Measurements from ENCODE around the gene VNN1. TPM values are rescaled to one million over a fixed set of nuclear protein-coding genes. Genes with fewer than 3 reads are reported as not detected.
"Not testable (repeated sequence)": the region's sequence is repeated elsewhere in the genome, so short reads cannot be mapped to it uniquely, and the experiment has no call there.

VNN1 gene
- total RNA-seq, 1 donor from 2014 or later: not detected

DNA sequence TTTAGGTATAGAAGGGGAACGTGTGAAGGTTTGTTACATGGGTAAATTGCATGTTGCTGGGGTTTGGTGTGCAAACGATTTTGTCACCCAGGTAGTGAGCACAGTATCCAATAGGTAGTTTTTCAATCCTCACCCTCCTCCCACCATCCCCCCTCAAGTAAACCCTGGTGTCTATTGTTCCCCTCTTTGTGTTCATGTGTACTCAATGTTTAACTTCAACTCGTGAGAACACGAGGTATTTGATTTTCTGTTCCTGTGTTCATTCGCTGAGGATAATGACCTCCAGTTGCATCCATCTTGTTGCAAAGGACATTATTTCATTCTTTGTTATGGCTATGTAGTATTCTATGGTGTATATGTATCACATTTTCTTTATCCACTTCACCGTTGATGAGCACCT, 11.6 kb upstream of the VNN1 start:
- no peak for DNase-seq (ENCODE audit: low read depth in 2 of 2)

DNA sequence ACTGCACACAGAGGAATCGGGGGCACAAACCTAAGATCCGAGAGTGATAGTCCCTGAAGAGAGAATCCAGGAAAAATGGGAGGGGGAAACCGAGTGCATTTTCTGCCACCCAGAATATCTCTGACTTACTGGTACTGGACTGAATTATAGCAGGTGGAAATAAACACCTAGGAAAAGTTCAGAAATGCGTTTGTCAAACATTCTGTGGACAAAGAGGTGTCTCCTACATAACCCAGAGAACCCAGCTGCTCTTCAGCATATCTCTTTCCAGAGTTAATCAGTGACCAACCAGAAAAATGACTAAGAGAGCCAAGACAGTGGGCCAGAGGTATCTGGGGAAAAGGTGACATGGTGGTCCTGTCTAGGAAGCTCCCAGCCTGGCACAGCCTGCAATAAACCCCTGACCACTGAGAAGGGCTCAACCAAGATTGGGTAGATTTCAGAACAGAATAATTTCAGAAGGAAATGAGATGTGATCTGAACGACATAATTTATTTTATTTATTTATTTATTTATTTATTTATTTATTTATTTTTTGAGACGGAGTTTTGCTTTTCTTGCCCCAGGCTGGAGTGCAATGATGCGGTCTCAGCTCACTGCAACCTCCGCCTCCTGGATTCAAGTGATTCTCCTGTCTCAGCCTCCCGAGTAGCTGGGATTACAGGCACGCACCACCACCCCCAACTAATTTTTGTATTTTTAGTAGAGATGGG, 6.0 kb upstream of the VNN1 start:
- no peak for DNase-seq (ENCODE audit: low read depth in 2 of 2)

DNA sequence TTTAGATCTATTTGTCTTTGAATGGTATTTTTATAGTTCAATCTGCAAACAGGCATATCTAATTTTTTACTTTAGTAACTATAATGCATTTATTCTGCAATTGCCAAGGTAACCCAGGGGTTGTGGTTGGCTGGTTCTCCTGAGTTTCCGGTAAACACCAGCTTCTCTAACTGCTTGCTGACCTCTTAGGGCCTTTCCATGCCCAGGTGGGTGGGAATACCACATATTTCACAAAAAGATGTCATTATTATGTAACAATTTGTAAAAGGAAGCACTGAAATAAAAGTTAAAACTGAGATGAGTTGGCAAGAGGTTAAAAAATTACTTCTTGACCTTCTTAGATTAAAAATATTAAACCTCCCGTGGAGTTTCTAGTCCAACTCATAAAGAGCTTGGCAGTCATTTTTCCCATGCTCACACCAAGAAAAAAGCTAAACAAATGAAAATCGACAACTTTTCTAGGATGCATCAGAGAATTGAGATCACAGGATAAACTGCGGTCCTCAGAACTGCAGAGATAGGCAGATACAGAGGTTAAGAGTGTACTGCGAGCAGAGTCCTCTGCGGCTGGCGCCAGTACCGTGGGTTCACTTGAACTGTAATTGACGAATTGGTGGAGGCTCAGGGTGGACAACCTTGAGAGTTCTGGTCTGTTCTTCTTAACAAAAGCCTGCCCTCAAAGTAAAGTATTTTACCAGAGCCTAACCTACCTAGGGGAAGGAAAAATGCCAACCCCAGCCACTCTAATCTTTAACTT, 2.2 kb upstream of the VNN1 start:
- DNase-seq (ENCODE audit: low read depth in 2 of 2): no peak

DNA sequence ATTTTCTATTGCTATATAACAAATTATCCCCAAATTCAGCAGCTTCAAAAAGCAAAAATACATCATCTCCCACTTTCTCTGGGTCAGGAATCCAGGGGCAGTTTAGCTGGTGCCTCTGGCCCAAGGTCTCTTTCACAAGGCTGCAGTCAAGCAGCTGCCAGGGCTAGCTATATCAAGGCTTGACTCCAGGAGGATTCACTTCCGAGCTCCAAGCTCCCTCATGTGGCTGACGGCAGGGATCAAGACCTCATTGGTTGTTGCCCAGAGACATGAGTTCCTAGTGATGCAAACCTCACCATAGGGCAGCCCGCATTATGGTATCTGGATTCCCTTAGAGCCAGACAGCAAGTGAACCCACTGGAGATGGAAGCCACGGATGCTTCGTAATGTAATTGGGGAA, 1.3 kb upstream of the VNN1 start:
- peak; percentile 30 to 79 for DNase-seq (ENCODE audit: low read depth in 2 of 2)

- DNase-seq (ENCODE audit: low read depth in 2 of 2): no peak
These were observed 305 bp upstream of the VNN1 start for GRCh38 chr6:132714160-132714559.

GRCh38 chr6:132712366-132712765, 1.5 kb downstream of the VNN1 start:
- DNase-seq (ENCODE audit: low read depth in 2 of 2): peak in 1 of 2 donors; percentile 52

- DNase-seq (ENCODE audit: low read depth in 2 of 2): no peak
These were observed 5.1 kb downstream of the VNN1 start for GRCh38 chr6:132708771-132709170.

- DNase-seq (ENCODE audit: low read depth in 2 of 2): no peak
These were observed 5.9 kb downstream of the VNN1 start for GRCh38 chr6:132708002-132708401.

DNA sequence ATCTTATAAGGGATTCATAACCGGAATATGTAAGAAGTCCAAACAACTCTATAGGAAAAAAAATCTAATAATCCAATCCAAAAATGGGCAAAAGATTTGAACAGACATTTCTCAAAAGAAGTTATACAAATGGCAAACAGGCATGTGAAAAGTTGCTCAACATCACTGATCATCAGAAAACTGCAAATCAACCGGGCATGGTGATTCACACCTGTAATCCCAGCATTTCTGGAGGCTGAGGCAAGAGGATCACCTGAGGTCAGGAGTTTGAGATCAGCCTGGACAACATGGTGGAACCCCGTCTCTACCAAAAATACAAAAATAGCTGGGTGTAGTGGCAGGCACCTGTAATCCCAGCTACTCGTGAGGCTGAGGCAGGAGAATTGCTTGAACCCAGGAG, 7.1 kb downstream of the VNN1 start:
- not testable (repeated sequence) for DNase-seq (ENCODE audit: low read depth in 2 of 2)

- DNase-seq (ENCODE audit: low read depth in 2 of 2): no peak
These were observed 9.9 kb downstream of the VNN1 start for GRCh38 chr6:132703936-132704335.

- DNase-seq (ENCODE audit: low read depth in 2 of 2): no peak
These were observed 15.2 kb downstream of the VNN1 start for GRCh38 chr6:132698608-132699007.

- peak; percentile 27 to 60 for DNase-seq (ENCODE audit: low read depth in 2 of 2)
These were observed 18.1 kb downstream of the VNN1 start for GRCh38 chr6:132695773-132696172.

- no peak for DNase-seq (ENCODE audit: low read depth in 2 of 2)
These were observed 20.4 kb downstream of the VNN1 start for GRCh38 chr6:132693478-132693877.

DNA sequence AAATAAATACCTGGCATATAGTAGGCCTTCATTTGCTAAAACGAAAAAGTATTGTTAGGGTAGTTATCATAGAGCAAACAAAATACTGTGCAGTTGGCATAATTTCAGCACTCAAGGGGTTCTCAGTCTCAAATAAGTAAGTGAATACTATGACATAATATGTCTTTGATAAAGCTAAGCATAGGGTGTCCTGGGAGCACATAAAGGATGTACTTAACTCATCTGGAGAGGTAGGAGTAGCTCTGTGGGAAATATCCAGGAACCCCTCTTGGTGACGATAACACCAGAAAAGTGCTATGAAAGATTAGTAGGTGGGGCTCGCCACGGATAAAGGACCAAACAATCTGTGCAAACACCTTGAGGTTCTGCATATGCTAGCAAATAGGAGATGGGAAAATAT, 23.2 kb downstream of the VNN1 start:
- DNase-seq (ENCODE audit: low read depth in 2 of 2): no peak

DNA sequence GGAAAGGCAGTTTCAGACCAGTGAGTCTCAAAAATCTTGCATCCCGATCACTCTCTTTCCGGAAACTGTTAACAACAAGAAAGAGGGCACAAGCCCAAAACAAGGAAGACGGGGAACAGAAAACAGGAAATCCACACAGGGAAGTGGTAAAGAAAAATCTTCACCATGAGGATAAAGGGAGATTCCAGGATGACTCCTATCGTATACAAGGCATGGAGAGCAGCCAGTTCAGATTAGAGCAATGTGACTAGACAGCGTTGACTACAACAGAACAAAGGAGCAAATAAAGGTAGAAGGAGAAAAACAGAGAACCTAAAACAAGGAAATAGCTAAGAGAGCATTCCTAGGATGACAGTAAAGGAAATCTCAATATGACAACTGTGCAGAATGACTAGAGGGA, 26.5 kb downstream of the VNN1 start:
- peak; percentile 6 to 63 for DNase-seq (ENCODE audit: low read depth in 2 of 2)

DNA sequence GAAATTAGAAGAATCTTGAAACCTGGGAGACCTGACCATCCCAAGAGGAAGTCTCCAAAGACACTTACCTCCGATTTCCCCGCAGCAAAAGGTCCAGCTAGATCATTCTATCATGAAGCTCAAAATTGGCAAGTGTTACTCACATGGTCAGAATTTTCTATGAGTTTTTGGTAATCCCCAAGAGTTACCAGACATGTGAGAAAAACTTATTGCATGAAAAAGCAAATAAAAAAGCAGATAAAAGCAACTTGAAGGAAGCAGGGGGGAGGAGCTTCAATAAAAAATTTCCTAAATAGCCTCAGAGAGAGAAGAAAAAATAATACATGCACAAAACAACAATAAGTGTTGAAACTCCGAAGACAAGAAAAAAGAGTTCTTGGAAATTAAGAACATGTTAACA, 27.3 kb downstream of the VNN1 start:
- no peak for DNase-seq (ENCODE audit: low read depth in 2 of 2)

- no peak for DNase-seq (ENCODE audit: low read depth in 2 of 2)
These were observed 28.8 kb downstream of the VNN1 start for GRCh38 chr6:132685009-132685408.

GRCh38 chr6:132684272-132684671, 29.6 kb downstream of the VNN1 start:
- no peak for DNase-seq (ENCODE audit: low read depth in 2 of 2)

DNA sequence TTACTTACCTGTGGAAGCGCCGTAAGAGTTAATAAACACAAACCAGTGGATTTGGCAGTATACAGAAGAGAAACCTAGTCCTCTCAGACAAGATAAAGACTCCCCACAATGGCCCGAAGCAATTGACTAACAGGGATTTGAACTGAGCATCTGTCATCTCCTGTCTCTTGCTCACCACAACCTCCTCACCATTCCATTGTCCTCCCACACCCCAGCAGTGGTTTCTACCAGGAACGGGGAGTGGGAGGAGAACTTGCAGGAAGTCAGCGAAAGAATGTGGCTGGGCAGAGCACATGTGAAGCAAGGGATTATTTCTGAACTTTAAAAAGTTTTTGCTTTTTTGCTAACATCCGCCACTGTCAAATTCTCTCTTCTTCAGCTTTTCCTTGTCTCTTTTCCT, 30.3 kb downstream of the VNN1 start:
- DNase-seq (ENCODE audit: low read depth in 2 of 2): peak; percentile 2 to 6

DNA sequence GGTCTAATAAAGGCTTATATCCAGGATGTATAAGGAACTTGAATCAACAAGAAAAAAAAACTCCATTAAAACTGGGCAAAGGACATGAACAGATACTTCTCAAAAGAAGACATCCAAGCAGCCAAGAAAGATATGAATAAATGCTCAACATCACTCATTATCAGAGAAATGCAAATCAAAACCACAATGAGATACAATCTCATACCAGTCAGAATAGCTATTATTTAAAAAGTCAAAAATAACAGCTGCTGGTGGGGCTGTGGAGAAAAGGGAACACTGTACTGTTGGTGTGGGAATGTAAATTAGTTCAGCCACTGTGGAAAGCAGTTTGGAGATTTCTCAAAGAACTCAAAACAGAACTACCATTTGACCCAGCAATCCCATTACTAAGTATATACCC, 34.8 kb downstream of the VNN1 start:
- DNase-seq (ENCODE audit: low read depth in 2 of 2): not testable (repeated sequence)

- no peak for DNase-seq (ENCODE audit: low read depth in 2 of 2)
These were observed 38.1 kb downstream of the VNN1 start for GRCh38 chr6:132675749-132676148.

- DNase-seq (ENCODE audit: low read depth in 2 of 2): no peak
These were observed 38.9 kb downstream of the VNN1 start for GRCh38 chr6:132675002-132675401.

All from lung microvascular endothelial cell (primary cell).